Measurements from ENCODE around the gene SLC43A1. TPM values are rescaled to one million over a fixed set of nuclear protein-coding genes. Genes with fewer than 3 reads are reported as not detected.
A peak's percentile ranks its signal among the peaks of the same experiment; 100 is the strongest.

SLC43A1 gene
- polyA plus RNA-seq, 1 of the 3 experiments (the other 2 are of a cell fraction) = 4.4 TPM

DNA sequence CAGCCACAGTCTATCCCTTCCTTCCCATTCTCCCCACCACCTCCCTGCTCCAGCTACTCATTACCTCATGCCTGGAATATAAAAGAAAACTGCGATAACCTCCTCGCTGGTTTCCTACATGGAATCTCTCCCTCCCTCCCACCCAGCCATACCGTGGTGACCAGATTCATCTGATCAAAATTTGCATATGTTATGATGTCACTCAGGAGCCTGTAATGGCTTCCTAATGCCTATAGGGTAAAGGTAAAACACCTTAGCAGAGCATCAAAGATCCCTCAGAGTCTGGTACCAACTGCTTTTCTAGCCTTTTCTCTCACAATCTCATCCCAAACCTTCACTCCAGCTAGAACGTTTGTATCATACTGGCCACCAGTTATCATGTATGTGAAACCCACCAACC is 35.6 kb downstream of the SLC43A1 start:
- H4K20me1 ChIP-seq (ENCODE audit: insufficient read depth) = no peaks in the 10 kb centered on the region
- no peak for TF ChIP-seq CTCF (IDR thresholded peaks at IDR 0.05)
- TF ChIP-seq RAD21 (IDR thresholded peaks at IDR 0.05; ENCODE audit: low read length) = no peak
- TF ChIP-seq, protein P1, sequence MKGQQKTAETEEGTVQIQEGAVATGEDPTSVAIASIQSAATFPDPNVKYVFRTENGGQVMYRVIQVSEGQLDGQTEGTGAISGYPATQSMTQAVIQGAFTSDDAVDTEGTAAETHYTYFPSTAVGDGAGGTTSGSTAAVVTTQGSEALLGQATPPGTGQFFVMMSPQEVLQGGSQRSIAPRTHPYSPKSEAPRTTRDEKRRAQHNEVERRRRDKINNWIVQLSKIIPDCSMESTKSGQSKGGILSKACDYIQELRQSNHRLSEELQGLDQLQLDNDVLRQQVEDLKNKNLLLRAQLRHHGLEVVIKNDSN (IDR thresholded peaks at IDR 0.05; ENCODE audit: borderline replicate concordance, low read depth) = no peak
- no peak for TF ChIP-seq PBX3 (IDR thresholded peaks at IDR 0.05)
- TF ChIP-seq IRF3 (IDR thresholded peaks at IDR 0.05; ENCODE audit: low read depth, low read length) = no peak
- no peak for TF ChIP-seq EP300 (IDR thresholded peaks at IDR 0.05; ENCODE audit: borderline replicate concordance in 1 of 2, low read depth in 1 of 2, low read length in 1 of 2)
- no peak for TF ChIP-seq FOXM1 (IDR thresholded peaks at IDR 0.05; ENCODE audit: low read depth)
- no peak for TF ChIP-seq MXI1 (IDR thresholded peaks at IDR 0.05; ENCODE audit: low read depth, low read length)
- no peak for TF ChIP-seq YY1 (IDR thresholded peaks at IDR 0.05; ENCODE audit: low read depth)
- TF ChIP-seq ZBTB33 (IDR thresholded peaks at IDR 0.05; ENCODE audit: borderline replicate concordance, low read depth) = no peak
- no peak for TF ChIP-seq GATA2 (CRISPR knock-in tag; IDR thresholded peaks at IDR 0.05)
- TF ChIP-seq GABPA (IDR thresholded peaks at IDR 0.05; ENCODE audit: low read depth) = no peak
- no peak for TF ChIP-seq NRF1 (IDR thresholded peaks at IDR 0.05; ENCODE audit: low read depth, low read length)
- TF ChIP-seq TCF12 (IDR thresholded peaks at IDR 0.05) = no peak
- TF ChIP-seq SMC3 (IDR thresholded peaks at IDR 0.05; ENCODE audit: low read depth, low read length) = no peak
- no peaks in the 10 kb centered on the region for H3K79me2 ChIP-seq (ENCODE audit: insufficient read depth)
- WGBS (ENCODE audit: low lambda C conversion rate) = 19% methylated on average over 4 of the region's 4 CpGs
- H3K27me3 ChIP-seq (ENCODE audit: insufficient read depth) = peaks cover 28% of the 10 kb centered on the region
- H3K9me2 ChIP-seq = no peaks in the 10 kb centered on the region
- H3F3A ChIP-seq (replicated peaks; ENCODE audit: insufficient read depth) = no peaks in the 10 kb centered on the region
- POLR2A ChIA-PET = no interaction called here
- no peak overlapping the region for H3K27ac ChIP-seq (ENCODE audit: low read depth in 2 of 2, low read length in 1 of 2)
- H3K4me3 ChIP-seq (ENCODE audit: low read depth in 2 of 2, low read length in 1 of 2) = peak overlapping the region in 1 of 2 experiments; percentile 26; a peak in 1 of 4 replicates
- no peaks in the 10 kb centered on the region for H3K9me3 ChIP-seq
- CTCF ChIA-PET = interaction anchor here (0.6 to 27.2 kb wide), 13 partner anchors 9 to 164 kb away, joined by 3 to 517 read pairs (median 5); partner anchors contain the start of genes RTN4RL2 and TIMM10
- no peaks in the 10 kb centered on the region for H3K36me3 ChIP-seq (replicated peaks in 1 of 2; ENCODE audit: control insufficient read depth in 1 of 2, insufficient read depth in 2 of 2, low read length in 1 of 2)
- no peak overlapping the region for H3K9ac ChIP-seq
- no peak overlapping the region for H2AFZ ChIP-seq (ENCODE audit: low read depth)
- DNase-seq = peak; percentile 46
- H3K4me2 ChIP-seq = no peak overlapping the region
- H3K4me1 ChIP-seq (ENCODE audit: control insufficient read depth in 1 of 2, insufficient read depth in 2 of 2, low read depth in 1 of 2, low read length in 1 of 2) = peaks cover 4 to 17% of the 10 kb centered on the region in 2 experiments; a peak in 2 of 4 replicates

Data from SK-N-SH (cell line).